ENCODE measurements around the gene LAPTM5. TPM values are rescaled to one million over a fixed set of nuclear protein-coding genes. Genes with fewer than 3 reads are reported as not detected.
"Not testable (repeated sequence)": the region's sequence is repeated elsewhere in the genome, so short reads cannot be mapped to it uniquely, and the experiment has no call there.

Gene LAPTM5
- 70.7 and 82.5 TPM in 2 replicates for total RNA-seq (2014; rRNA removed; shearing (Covaris generic))

GRCh38 chr1:30757352-30758120, at the start of gene LAPTM5:
Gene LAPTM5 (minus strand): TSS chr1:30757774. CDS start chr1:30757745, 29 bp downstream.
- DNase-seq (ENCODE audit: low read depth): no peak

GRCh38 chr1:30806381-30807317, 49.1 kb upstream of the LAPTM5 start:
- no peak for DNase-seq (ENCODE audit: low read depth)

GRCh38 chr1:30805304-30806003, 47.9 kb upstream of the LAPTM5 start:
- DNase-seq (ENCODE audit: low read depth): no peak

- DNase-seq (ENCODE audit: low read depth): no peak
Observed at GRCh38 chr1:30804822-30805221, 47.2 kb upstream of the LAPTM5 start.

GRCh38 chr1:30804352-30804751, 46.8 kb upstream of the LAPTM5 start:
- no peak for DNase-seq (ENCODE audit: low read depth)

GRCh38 chr1:30803562-30803961, 46.0 kb upstream of the LAPTM5 start:
- no peak for DNase-seq (ENCODE audit: low read depth)

GRCh38 chr1:30801771-30802198, 44.2 kb upstream of the LAPTM5 start:
- DNase-seq (ENCODE audit: low read depth): peak; percentile 58

- no peak for DNase-seq (ENCODE audit: low read depth)
Observed at GRCh38 chr1:30799233-30799511, 41.6 kb upstream of the LAPTM5 start.

- DNase-seq (ENCODE audit: low read depth): peak; percentile 84
Observed at GRCh38 chr1:30798389-30799232, 41.0 kb upstream of the LAPTM5 start.

- no peak for DNase-seq (ENCODE audit: low read depth)
Observed at GRCh38 chr1:30795026-30795425, 37.5 kb upstream of the LAPTM5 start.

- no peak for DNase-seq (ENCODE audit: low read depth)
Observed at GRCh38 chr1:30794260-30794659, 36.7 kb upstream of the LAPTM5 start.

GRCh38 chr1:30793209-30793608, 35.6 kb upstream of the LAPTM5 start:
- no peak for DNase-seq (ENCODE audit: low read depth)

GRCh38 chr1:30791868-30792267, 34.3 kb upstream of the LAPTM5 start:
- no peak for DNase-seq (ENCODE audit: low read depth)

GRCh38 chr1:30790850-30791778, 33.5 kb upstream of the LAPTM5 start:
- peak; percentile 28 for DNase-seq (ENCODE audit: low read depth)

GRCh38 chr1:30790256-30790525, 32.6 kb upstream of the LAPTM5 start:
- not testable (repeated sequence) for DNase-seq (ENCODE audit: low read depth)

GRCh38 chr1:30789388-30790255, 32.0 kb upstream of the LAPTM5 start:
- no peak for DNase-seq (ENCODE audit: low read depth)

GRCh38 chr1:30788580-30789387, 31.2 kb upstream of the LAPTM5 start:
- DNase-seq (ENCODE audit: low read depth): no peak

- no peak for DNase-seq (ENCODE audit: low read depth)
Observed at GRCh38 chr1:30787856-30788495, 30.4 kb upstream of the LAPTM5 start.
